Measurements from ENCODE around the gene DLX6. TPM values are rescaled to one million over a fixed set of nuclear protein-coding genes. Genes with fewer than 3 reads are reported as not detected.

DLX6 gene
- total and polyA plus RNA-seq, 8 donors, result 0.16 TPM; not detected in 7

DNA sequence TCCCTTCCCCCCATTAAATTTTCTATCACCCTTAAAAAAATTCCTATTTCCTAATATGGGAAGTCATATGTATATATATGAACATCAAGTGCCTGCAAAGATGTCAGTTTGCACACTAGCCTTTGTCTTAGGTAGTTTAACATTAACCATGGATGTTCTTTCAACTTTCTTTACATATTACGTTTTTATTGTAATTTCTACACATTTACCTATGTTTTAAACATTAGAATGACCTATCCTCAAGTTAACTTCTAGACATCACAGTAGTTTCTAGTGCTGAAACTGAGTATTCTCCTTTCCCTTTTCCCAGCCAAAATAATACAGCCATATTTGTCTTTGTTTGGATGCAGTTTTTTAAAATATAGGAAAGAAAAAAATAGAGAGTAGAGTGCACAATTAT is 5.8 kb downstream of the DLX6 start:
- Histone ChIP-seq H3K9me3 (no peaks in the 10 kb centered on the region), H3K4me1 (peaks cover 0 to 4% (median 0%) of the 10 kb centered on the region in 3 donors), H3K4me3 (no peak overlapping the region), H3K36me3 (no peaks in the 10 kb centered on the region), H3K27ac (no peak overlapping the region), H3K27me3 (peaks cover 3 to 87% (median 20%) of the 10 kb centered on the region in 4 donors)
- TF ChIP-seq, protein P1, sequence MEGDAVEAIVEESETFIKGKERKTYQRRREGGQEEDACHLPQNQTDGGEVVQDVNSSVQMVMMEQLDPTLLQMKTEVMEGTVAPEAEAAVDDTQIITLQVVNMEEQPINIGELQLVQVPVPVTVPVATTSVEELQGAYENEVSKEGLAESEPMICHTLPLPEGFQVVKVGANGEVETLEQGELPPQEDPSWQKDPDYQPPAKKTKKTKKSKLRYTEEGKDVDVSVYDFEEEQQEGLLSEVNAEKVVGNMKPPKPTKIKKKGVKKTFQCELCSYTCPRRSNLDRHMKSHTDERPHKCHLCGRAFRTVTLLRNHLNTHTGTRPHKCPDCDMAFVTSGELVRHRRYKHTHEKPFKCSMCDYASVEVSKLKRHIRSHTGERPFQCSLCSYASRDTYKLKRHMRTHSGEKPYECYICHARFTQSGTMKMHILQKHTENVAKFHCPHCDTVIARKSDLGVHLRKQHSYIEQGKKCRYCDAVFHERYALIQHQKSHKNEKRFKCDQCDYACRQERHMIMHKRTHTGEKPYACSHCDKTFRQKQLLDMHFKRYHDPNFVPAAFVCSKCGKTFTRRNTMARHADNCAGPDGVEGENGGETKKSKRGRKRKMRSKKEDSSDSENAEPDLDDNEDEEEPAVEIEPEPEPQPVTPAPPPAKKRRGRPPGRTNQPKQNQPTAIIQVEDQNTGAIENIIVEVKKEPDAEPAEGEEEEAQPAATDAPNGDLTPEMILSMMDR (IDR thresholded peaks at IDR 0.05), result no peak
- FAIRE-seq (no peak), ATAC-seq (no peak), DNase-seq (no peak)
- intact Hi-C loops (cut with DNase I), result no loop called here
- 6 to 9% methylated on average over 1 of the region's 1 CpG for WGBS, 2 donors

DNA sequence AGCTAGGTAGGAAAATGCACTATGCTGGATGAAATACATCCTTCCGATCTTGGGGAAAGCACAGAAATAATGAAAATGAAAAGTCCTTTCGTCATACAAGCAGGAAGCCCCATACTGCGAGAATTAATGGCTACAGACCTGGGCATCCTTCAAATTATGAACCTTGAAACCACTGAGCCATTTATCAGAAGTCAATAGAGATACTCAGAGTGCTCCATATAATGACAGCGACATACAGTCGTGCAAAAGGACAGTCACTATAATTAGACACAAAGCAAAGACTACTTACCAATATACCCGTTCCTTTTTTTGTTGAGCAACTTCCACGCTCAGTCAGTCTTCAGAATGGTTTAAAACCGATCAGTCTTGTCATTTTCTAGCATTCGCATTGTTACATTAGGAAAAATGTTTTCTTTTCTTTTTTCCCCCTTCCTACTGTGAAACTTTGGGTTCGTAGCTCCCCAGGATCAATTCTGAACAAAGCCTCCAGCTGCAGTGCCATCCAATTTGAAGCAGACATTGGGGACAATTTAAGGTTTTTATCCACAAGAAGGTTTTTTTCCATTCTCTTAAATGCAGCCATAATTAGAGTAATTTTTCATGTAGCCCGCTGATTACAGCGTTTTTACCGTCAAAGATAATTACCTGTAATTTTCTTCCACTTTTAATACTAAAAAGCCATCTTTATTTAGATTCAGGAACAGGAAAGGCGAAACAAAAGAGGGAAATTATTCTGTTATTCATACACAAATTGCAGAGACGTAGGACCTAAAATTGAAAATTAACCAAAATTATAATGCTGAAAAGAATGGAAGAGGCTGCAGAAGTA is 6.4 kb downstream of the DLX6 start:
- intact Hi-C loops (cut with DNase I), result no loop called here
- TF ChIP-seq, protein P1 (IDR thresholded peaks at IDR 0.05), result no peak
- WGBS, 2 donors, result 14 to 15% methylated on average over 15 of the region's 15 CpGs
- FAIRE-seq (no peak), ATAC-seq (no peak), DNase-seq (no peak)
- Histone ChIP-seq H3K36me3 (no peaks in the 10 kb centered on the region), H3K4me1 (peaks cover 0 to 2% (median 1%) of the 10 kb centered on the region in 3 donors), H3K4me3 (no peak overlapping the region), H3K27ac (no peak overlapping the region), H3K9me3 (no peaks in the 10 kb centered on the region), H3K27me3 (peaks cover 3 to 91% (median 20%) of the 10 kb centered on the region in 4 donors)

DNA sequence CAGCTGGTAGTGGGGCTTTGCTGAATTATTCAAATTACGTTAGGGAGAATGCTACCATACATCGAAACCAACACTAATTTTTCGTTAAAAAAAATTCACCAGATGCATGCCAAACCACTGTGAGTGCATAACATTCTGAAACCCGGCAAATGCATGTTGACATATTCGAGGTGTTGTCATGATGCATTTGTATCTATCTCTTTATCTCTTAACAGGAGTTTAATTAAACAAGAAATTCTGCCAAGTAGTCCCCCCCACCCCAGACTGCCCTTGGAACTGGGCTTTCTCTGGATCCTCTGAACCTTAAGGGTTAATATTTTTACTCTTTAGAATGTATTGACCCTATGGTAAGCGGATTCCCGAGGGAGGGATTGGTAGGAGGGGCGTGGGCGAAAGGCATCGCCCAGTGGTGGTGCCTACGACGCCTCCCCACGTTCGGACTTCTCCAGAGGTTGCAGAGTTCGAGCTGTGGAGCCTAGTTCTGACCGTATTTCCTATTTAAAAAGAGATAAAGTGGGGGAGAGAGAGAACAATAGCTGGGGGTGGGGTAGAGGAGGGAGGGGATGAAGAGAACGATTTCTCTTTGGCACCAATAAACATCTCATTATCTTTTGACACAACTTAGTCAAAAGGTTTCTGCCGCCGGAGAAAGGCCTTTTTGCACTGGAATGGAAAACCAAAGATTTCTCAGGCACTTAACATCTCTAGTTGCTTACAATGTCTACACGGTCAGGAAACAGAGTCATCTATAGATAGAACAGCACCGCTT is 7.2 kb downstream of the DLX6 start:
- Histone ChIP-seq H3K27ac (no peak overlapping the region), H3K27me3 (peaks cover 3 to 91% (median 21%) of the 10 kb centered on the region in 4 donors), H3K4me1 (peaks cover 0 to 5% (median 0%) of the 10 kb centered on the region in 3 donors), H3K36me3 (no peaks in the 10 kb centered on the region), H3K9me3 (no peaks in the 10 kb centered on the region), H3K4me3 (no peak overlapping the region)
- TF ChIP-seq, protein P1 (IDR thresholded peaks at IDR 0.05), result no peak
- 6 to 8% methylated on average over 21 of the region's 21 CpGs for WGBS, 2 donors
- intact Hi-C loops (cut with DNase I), result no loop called here
- no peak for FAIRE-seq
- ATAC-seq, result no peak
- no peak for DNase-seq

DNA sequence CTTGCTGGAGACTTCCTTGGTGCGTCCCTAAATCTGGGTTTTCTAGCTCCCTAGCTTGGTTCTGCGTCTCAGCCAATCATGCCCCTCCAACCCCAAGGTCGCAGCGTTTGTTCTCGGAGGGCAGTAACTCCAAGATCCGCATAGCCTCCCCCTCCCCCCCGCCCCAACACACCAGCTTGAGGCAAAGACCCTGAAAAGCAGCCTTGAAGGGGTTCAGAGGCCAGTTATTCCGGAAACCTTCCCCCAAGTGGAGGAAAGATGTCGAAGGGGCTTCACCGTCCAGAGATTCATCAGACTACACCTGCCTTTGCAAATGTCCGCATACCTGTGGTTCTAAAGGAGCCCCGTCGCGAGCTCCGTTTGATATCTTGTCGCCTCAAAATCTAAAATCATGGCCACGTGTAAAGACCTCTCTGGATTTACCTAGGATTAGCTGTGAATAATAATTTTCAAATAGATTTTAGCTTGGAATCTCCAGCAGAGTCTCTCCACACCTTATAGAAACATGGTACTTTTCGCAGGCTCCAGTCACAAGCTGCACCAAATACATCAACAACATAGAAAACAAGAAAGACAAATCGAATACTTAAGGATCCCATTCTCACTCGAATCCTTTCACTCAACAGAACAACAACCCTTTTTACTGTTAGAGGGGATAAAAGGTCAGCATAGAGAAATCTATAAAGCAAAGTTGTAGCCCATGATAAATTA is 7.9 kb downstream of the DLX6 start:
- Histone ChIP-seq H3K36me3 (no peaks in the 10 kb centered on the region), H3K27ac (no peak overlapping the region), H3K27me3 (peaks cover 3 to 91% (median 23%) of the 10 kb centered on the region in 4 donors), H3K9me3 (no peaks in the 10 kb centered on the region), H3K4me1 (peaks cover 0 to 5% (median 0%) of the 10 kb centered on the region in 3 donors), H3K4me3 (no peak overlapping the region)
- ATAC-seq (no peak), DNase-seq (no peak), FAIRE-seq (no peak)
- WGBS, 2 donors, result 5% methylated on average over 20 of the region's 20 CpGs
- intact Hi-C loops (cut with DNase I), result no loop called here
- TF ChIP-seq, protein P1 (IDR thresholded peaks at IDR 0.05), result no peak

Data from pancreas (tissue), 10 donors.